Parathyroid adenoma (tissue), 2 donors: ENCODE results near the gene NGLY1.

Experiments
- H2AFZ ChIP-seq: fragments of 300-600 bp; sonication (generic); one replicate; pipeline ENCODE4 v1.7.0; 2017; ENCODE audit warnings: antibody characterized with exemption, mild to moderate bottlenecking
- H3K27ac ChIP-seq: fragments of 300-600 bp; sonication (generic); one replicate; pipeline ENCODE4 v1.7.0; 2017
- H3K27me3 ChIP-seq: fragments of 300-600 bp; sonication (generic); one replicate; pipeline ENCODE4 v1.7.0; 2017; ENCODE audit warnings: low read length; ENCODE audit not compliant: control insufficient read depth, insufficient read depth
- H3K36me3 ChIP-seq: fragments of 300-600 bp; sonication (generic); one replicate; pipeline ENCODE4 v1.7.0; 2017; ENCODE audit warnings: low read length; ENCODE audit not compliant: control insufficient read depth, insufficient read depth
- H3K4me1 ChIP-seq: fragments of 300-600 bp; sonication (generic); one replicate; pipeline ENCODE4 v1.7.0; 2017; ENCODE audit warnings: control low read depth
- H3K4me2 ChIP-seq: fragments of 300-600 bp; sonication (generic); one replicate; pipeline ENCODE4 v1.7.0; 2017; ENCODE audit warnings: low read length
- H3K4me3 ChIP-seq: fragments of 300-600 bp; sonication (generic); one replicate; pipeline ENCODE4 v1.7.0; 2017; ENCODE audit warnings: low read depth, low read length
- H3K79me2 ChIP-seq: fragments of 300-600 bp; sonication (generic); one replicate; pipeline ENCODE4 v1.7.0; 2017; ENCODE audit warnings: control low read depth
- H3K9ac ChIP-seq: fragments of 300-600 bp; sonication (generic); one replicate; pipeline ENCODE4 v1.7.0; 2017; ENCODE audit warnings: mild to moderate bottlenecking
- H3K9me3 ChIP-seq: fragments of 300-600 bp; sonication (generic); one replicate; pipeline ENCODE4 v1.7.0; 2017; ENCODE audit warnings: low read length; ENCODE audit not compliant: control insufficient read depth
- TF ChIP-seq, protein P1 (sequence below): fragments of 300-600 bp; sonication (generic); IDR thresholded peaks from one replicate; pipeline ENCODE4 v1.7.0; 2017; ENCODE audit warnings: antibody characterized with exemption, mild to moderate bottlenecking
- donor health status: primary hyperparathyroidism.

NGLY1 gene, protein sequence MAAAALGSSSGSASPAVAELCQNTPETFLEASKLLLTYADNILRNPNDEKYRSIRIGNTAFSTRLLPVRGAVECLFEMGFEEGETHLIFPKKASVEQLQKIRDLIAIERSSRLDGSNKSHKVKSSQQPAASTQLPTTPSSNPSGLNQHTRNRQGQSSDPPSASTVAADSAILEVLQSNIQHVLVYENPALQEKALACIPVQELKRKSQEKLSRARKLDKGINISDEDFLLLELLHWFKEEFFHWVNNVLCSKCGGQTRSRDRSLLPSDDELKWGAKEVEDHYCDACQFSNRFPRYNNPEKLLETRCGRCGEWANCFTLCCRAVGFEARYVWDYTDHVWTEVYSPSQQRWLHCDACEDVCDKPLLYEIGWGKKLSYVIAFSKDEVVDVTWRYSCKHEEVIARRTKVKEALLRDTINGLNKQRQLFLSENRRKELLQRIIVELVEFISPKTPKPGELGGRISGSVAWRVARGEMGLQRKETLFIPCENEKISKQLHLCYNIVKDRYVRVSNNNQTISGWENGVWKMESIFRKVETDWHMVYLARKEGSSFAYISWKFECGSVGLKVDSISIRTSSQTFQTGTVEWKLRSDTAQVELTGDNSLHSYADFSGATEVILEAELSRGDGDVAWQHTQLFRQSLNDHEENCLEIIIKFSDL

DNA sequence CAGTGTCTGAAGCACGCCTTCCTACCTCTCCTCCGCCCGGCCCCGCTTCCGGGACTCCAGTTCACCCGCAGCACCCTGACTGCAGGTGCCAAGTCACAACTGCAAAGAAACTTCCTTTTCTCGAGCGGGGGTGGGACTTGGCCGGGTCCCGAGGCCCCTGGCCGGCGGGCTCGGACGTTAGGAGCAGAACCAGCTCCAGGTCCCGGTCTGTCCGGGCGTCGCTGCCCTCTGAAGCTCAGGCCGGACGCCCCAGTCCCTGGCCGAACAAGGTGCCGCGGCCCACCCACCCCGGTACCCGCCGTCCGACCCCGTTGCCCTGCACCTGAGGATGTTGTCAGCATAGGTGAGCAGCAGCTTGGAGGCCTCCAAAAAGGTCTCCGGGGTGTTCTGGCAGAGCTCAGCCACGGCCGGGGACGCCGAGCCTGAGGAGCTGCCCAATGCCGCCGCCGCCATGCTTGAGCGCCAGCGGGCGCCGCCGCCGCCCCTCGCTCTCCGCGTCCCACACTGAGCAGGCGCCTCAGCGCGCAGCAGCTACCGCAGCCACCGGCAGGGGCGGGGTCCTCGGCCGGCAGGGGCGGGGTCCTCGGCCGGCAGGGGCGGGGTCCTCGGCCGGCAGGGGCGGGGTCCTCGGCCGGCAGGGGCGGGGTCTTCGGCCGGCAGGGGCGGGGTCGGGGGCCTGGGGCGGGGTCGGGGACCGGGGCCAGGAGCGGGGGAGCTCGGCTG is at the start of gene NGLY1:
NGLY1 (minus strand) TSS at position 506 of the 723 bp plus-strand sequence; CDS start at position 453, 53 bp downstream.
- TF ChIP-seq, protein P1, sequence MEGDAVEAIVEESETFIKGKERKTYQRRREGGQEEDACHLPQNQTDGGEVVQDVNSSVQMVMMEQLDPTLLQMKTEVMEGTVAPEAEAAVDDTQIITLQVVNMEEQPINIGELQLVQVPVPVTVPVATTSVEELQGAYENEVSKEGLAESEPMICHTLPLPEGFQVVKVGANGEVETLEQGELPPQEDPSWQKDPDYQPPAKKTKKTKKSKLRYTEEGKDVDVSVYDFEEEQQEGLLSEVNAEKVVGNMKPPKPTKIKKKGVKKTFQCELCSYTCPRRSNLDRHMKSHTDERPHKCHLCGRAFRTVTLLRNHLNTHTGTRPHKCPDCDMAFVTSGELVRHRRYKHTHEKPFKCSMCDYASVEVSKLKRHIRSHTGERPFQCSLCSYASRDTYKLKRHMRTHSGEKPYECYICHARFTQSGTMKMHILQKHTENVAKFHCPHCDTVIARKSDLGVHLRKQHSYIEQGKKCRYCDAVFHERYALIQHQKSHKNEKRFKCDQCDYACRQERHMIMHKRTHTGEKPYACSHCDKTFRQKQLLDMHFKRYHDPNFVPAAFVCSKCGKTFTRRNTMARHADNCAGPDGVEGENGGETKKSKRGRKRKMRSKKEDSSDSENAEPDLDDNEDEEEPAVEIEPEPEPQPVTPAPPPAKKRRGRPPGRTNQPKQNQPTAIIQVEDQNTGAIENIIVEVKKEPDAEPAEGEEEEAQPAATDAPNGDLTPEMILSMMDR, result no peak
- no peaks in the 10 kb centered on the region for H3K9me3 ChIP-seq

DNA sequence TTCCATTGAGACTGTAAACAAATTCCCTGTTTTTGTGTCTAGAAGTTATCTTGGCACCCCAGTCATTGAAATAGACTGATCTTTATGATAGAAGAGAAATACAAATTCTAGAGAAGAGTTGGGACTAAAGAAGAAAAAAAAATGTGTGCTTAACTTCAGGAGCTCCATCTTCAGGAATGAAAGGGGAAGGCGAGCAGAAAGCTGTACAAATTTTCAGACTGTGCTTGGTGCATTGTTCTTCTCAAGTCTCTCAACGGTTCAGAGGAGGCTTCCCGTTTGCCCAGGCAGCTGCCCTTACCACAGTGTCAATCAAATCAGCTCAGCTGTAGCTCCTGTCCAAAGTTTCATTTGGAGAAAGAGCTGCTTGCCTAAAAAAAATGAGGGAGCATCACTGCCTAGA is 48.3 kb upstream of the NGLY1 start:
- no peak overlapping the region for H3K4me3 ChIP-seq
- no peaks in the 10 kb centered on the region for H3K4me1 ChIP-seq
- no peak overlapping the region for H3K4me2 ChIP-seq
- no peaks in the 10 kb centered on the region for H3K36me3 ChIP-seq
- H3K79me2 ChIP-seq, result no peaks in the 10 kb centered on the region
- H3K27me3 ChIP-seq, result no peaks in the 10 kb centered on the region
- no peaks in the 10 kb centered on the region for H3K9me3 ChIP-seq
- H2AFZ ChIP-seq, result peak overlapping the region; percentile 10
- H3K9ac ChIP-seq, result no peak overlapping the region
- TF ChIP-seq, protein P1, result no peak
- H3K27ac ChIP-seq, result no peak overlapping the region

More for the DNA sequence above, at the start of gene NGLY1:
- Histone ChIP-seq H3K27me3 (no peaks in the 10 kb centered on the region), H3K4me3 (peak within 1 kb of the TSS; percentile 78), H3K4me2 (peak within 1 kb of the TSS; percentile 82), H3K4me1 (peaks cover 3% of the 10 kb centered on the region), H3K9ac (peak within 1 kb of the TSS; percentile 55), H3K79me2 (peaks cover 5% of the 10 kb centered on the region), H3K36me3 (no peaks in the 10 kb centered on the region), H3K27ac (peak within 1 kb of the TSS; percentile 72), H2AFZ (peak within 1 kb of the TSS; percentile 95)

DNA sequence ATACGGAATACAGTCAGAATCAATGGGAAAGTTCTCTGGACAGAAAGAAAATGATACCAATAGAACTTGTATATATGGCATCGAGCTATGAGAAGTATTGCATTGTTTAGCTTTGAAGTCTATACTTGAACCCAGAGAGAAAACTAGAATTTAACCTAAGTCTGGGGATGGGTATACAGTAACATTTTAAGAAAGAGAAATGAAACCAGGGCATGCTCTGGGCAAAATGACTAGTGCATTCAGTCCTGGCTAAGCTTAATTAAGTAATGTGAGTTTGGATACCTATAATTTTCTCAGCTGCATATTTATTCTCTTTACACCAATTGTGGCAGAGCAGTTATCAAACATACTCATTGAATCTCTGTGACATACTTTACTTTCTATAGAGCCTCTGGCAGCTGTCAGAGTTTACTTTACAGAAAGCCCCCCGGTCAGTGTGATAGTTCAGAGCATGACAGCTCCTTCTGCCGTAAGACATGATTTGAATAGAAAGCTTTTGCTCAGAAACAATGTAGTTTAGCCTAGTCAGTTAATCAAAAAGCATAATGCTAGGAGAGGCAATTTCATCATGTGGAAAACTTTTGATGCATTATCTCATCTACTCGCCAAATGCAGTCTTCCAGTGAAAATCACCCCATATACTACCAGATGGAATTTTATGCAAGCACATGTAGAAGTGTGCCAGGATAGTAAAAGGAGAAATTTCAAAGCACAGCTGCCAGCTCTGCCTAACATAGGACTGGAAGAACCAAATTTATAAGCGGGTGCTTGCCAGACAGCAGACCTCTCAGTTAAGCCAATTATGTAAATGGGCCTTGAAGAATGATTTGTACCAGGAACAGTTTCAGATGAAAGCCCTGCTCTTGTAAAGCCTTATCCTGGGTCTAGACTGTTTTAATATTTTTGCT is 47.4 kb upstream of the NGLY1 start:
- H3K4me2 ChIP-seq, result no peak overlapping the region
- no peaks in the 10 kb centered on the region for H3K9me3 ChIP-seq
- H3K9ac ChIP-seq, result no peak overlapping the region
- H3K27ac ChIP-seq, result no peak overlapping the region
- no peaks in the 10 kb centered on the region for H3K4me1 ChIP-seq
- no peaks in the 10 kb centered on the region for H3K36me3 ChIP-seq
- no peak overlapping the region for H3K4me3 ChIP-seq
- no peaks in the 10 kb centered on the region for H3K27me3 ChIP-seq
- no peaks in the 10 kb centered on the region for H3K79me2 ChIP-seq
- TF ChIP-seq, protein P1, result no peak
- no peak overlapping the region for H2AFZ ChIP-seq

DNA sequence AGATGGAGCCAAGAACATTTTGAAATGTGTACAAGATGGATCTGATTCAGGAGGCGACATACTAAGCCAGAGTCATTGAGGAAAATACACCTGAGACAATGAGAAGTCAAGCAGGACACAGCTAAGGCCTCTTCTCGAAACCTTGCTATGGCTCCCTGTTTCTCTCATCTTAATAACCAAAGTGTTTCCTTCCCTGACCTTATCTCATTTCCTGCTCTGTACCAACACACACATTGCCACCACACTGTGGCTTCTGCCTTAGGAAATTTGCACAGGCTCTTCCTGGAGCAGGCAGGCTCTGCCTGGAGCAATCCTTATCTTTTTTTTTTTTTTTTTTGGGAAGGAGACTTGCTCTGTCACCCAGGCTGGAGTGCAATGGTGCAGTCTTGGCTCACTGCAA is 43.3 kb upstream of the NGLY1 start:
- no peak overlapping the region for H3K4me3 ChIP-seq
- H3K4me2 ChIP-seq, result no peak overlapping the region
- TF ChIP-seq, protein P1, result no peak
- H3K27ac ChIP-seq, result no peak overlapping the region
- H3K4me1 ChIP-seq, result no peaks in the 10 kb centered on the region
- H2AFZ ChIP-seq, result no peak overlapping the region
- no peaks in the 10 kb centered on the region for H3K36me3 ChIP-seq
- no peaks in the 10 kb centered on the region for H3K27me3 ChIP-seq
- H3K9ac ChIP-seq, result no peak overlapping the region
- no peaks in the 10 kb centered on the region for H3K79me2 ChIP-seq
- no peaks in the 10 kb centered on the region for H3K9me3 ChIP-seq
